HUES64 (cell line): ENCODE results near the gene OR52K1.

Source experiments
- H3K27ac ChIP-seq: 2 replicates; pipeline ENCODE4 v1.7.0; 2013; ENCODE audit warnings: low read depth, low read length, inconsistent platforms
- H3K27me3 ChIP-seq: 2 replicates; pipeline ENCODE4 v1.6.1; 2013; ENCODE audit warnings: mild to moderate bottlenecking, low read length; ENCODE audit not compliant: insufficient read depth
- H3K36me3 ChIP-seq: 2 replicates; pipeline ENCODE4 v1.6.1; 2013; ENCODE audit warnings: mild to moderate bottlenecking, low read length; ENCODE audit not compliant: insufficient read depth
- H3K4me1 ChIP-seq: 2 replicates; pipeline ENCODE4 v1.6.1; 2013; ENCODE audit warnings: mild to moderate bottlenecking, low read length, moderate library complexity; ENCODE audit not compliant: insufficient read depth
- H3K4me3 ChIP-seq: 2 replicates; pipeline ENCODE4 v1.5.1; 2013; ENCODE audit warnings: mild to moderate bottlenecking, low read length, moderate library complexity
- H3K9ac ChIP-seq: 2 replicates; pipeline ENCODE4 v1.6.1; 2013; ENCODE audit warnings: mild to moderate bottlenecking, low read depth, low read length
- H3K9me3 ChIP-seq: 2 replicates; pipeline ENCODE4 v1.6.1; 2013; ENCODE audit warnings: low read depth, low read length; ENCODE audit not compliant: insufficient read depth
- WGBS: fragments of 150-250, 120-280 bp; methylation state at CpG from one replicate; pipeline ENCODE4 v1.1.7; 2013; ENCODE audit warnings: missing lambda C conversion rate; 5-methylcytosine and 5-hydroxymethylcytosine counted together

The OR52K1 gene

GRCh38 chr11:4491878-4492606, 9.6 kb downstream of the OR52K1 start:
- no peaks in the 10 kb centered on the region for H3K4me1 ChIP-seq
- 91% methylated on average over 4 of the region's 4 CpGs for WGBS

GRCh38 chr11:4493480-4493818, 11.0 kb downstream of the OR52K1 start:
- no peak overlapping the region for H3K9ac ChIP-seq
- H3K36me3 ChIP-seq, result no peaks in the 10 kb centered on the region
- WGBS, result 88% methylated on average over 3 of the region's 5 CpGs
- no peaks in the 10 kb centered on the region for H3K4me1 ChIP-seq
- no peaks in the 10 kb centered on the region for H3K27me3 ChIP-seq
- H3K4me3 ChIP-seq, result no peak overlapping the region
- H3K27ac ChIP-seq, result no peak overlapping the region
- no peaks in the 10 kb centered on the region for H3K9me3 ChIP-seq

More at GRCh38 chr11:4491878-4492606, 9.6 kb downstream of the OR52K1 start:
- no peaks in the 10 kb centered on the region for H3K27me3 ChIP-seq
- H3K9me3 ChIP-seq, result no peaks in the 10 kb centered on the region
- no peak overlapping the region for H3K9ac ChIP-seq
- H3K4me3 ChIP-seq, result no peak overlapping the region
- H3K27ac ChIP-seq, result no peak overlapping the region
- no peaks in the 10 kb centered on the region for H3K36me3 ChIP-seq

GRCh38 chr11:4495487-4495886, 13.0 kb downstream of the OR52K1 start:
- Histone ChIP-seq H3K27ac (no peak overlapping the region), H3K4me3 (no peak overlapping the region), H3K27me3 (no peaks in the 10 kb centered on the region), H3K36me3 (no peaks in the 10 kb centered on the region), H3K9me3 (no peaks in the 10 kb centered on the region), H3K4me1 (no peaks in the 10 kb centered on the region), H3K9ac (no peak overlapping the region)
- WGBS, result 90% methylated on average over 7 of the region's 7 CpGs

DNA sequence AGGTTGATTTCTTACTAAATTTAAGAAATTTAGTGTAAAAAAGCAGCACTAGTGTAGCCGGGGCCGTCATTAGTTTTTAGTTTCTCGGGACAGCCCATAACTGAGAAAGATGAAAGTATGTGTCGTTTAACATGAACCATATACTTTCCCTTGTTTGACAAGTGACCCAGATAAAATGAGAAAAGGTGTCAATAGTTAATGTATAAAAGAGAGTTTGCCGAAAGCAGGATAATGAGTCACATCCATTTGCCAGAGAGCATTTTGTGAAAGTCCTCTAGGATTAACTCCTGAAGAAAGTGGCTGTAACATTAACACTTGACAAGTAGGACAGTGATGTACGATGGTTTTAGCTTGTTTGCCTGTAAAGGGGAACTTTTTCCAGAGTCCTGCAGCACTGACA, 13.5 kb downstream of the OR52K1 start:
- Histone ChIP-seq H3K27ac (no peak overlapping the region), H3K9ac (no peak overlapping the region), H3K4me3 (no peak overlapping the region), H3K36me3 (no peaks in the 10 kb centered on the region), H3K4me1 (no peaks in the 10 kb centered on the region), H3K27me3 (no peaks in the 10 kb centered on the region), H3K9me3 (no peaks in the 10 kb centered on the region)
- WGBS, result 87% methylated on average over 6 of the region's 6 CpGs

- no peaks in the 10 kb centered on the region for H3K4me1 ChIP-seq
- no peak overlapping the region for H3K9ac ChIP-seq
- 92% methylated on average over 15 of the region's 15 CpGs for WGBS
- H3K27me3 ChIP-seq, result no peaks in the 10 kb centered on the region
- H3K9me3 ChIP-seq, result no peaks in the 10 kb centered on the region
- H3K27ac ChIP-seq, result no peak overlapping the region
- no peak overlapping the region for H3K4me3 ChIP-seq
- no peaks in the 10 kb centered on the region for H3K36me3 ChIP-seq
Observed at GRCh38 chr11:4496557-4497248, 14.3 kb downstream of the OR52K1 start.

- 96% methylated on average over 2 of the region's 2 CpGs for WGBS
- Histone ChIP-seq H3K27me3 (no peaks in the 10 kb centered on the region), H3K27ac (no peak overlapping the region), H3K4me3 (no peak overlapping the region), H3K9ac (no peak overlapping the region), H3K4me1 (no peaks in the 10 kb centered on the region), H3K36me3 (no peaks in the 10 kb centered on the region), H3K9me3 (no peaks in the 10 kb centered on the region)
Observed at GRCh38 chr11:4508886-4509285, 26.4 kb downstream of the OR52K1 start.

GRCh38 chr11:4511282-4512245, 29.1 kb downstream of the OR52K1 start:
- Histone ChIP-seq H3K9ac (no peak overlapping the region), H3K36me3 (no peaks in the 10 kb centered on the region), H3K4me3 (no peak overlapping the region), H3K27ac (no peak overlapping the region), H3K4me1 (no peaks in the 10 kb centered on the region), H3K27me3 (no peaks in the 10 kb centered on the region), H3K9me3 (no peaks in the 10 kb centered on the region)
- 94% methylated on average over 5 of the region's 5 CpGs for WGBS

DNA sequence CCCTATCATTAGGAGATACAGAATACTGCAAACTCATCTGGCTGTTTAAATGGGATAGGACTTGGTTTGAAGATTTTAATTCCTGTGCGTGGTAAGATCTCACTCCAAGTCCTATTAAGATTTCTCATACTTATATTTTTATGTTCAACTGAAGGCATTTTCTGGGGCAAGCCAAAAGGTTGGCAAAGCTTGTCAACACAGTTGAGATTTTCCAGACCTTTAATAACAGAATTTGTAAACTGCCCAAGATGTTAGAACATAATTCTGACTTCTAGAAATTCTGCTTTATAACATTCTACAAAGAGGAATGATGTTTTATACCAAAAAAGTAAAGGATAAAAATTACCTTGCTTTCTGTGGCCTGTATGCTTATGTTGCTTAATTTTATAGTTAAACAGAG, 31.8 kb downstream of the OR52K1 start:
- Histone ChIP-seq H3K36me3 (no peaks in the 10 kb centered on the region), H3K27me3 (no peaks in the 10 kb centered on the region), H3K9ac (no peak overlapping the region), H3K9me3 (no peaks in the 10 kb centered on the region), H3K4me3 (no peak overlapping the region), H3K4me1 (no peaks in the 10 kb centered on the region), H3K27ac (no peak overlapping the region)
- no CpG with 5 or more reads among the region's 1 CpG for WGBS

DNA sequence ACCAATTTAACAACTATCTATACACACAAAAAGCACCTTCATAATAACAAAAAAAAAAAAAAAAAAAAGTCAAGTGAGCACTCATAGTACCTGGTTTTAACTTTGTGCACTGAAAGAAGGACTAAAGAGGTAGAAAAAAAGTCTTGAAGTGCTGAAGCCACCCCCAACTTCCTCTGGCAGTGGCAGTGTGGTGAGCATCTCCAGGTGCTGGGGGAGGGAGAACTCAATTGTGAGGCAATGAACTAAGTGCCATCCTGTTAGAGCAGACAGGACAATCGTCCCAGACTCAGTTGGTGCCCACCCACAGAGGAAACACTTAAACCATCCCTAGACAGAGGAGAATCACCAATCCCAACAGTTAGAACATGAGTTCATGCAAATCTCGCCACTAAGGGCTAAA, 39.9 kb downstream of the OR52K1 start:
- Histone ChIP-seq H3K9ac (no peak overlapping the region), H3K4me3 (no peak overlapping the region), H3K4me1 (no peaks in the 10 kb centered on the region), H3K27ac (no peak overlapping the region), H3K36me3 (no peaks in the 10 kb centered on the region), H3K27me3 (no peaks in the 10 kb centered on the region), H3K9me3 (no peaks in the 10 kb centered on the region)
- 70% methylated on average over 2 of the region's 2 CpGs for WGBS

DNA sequence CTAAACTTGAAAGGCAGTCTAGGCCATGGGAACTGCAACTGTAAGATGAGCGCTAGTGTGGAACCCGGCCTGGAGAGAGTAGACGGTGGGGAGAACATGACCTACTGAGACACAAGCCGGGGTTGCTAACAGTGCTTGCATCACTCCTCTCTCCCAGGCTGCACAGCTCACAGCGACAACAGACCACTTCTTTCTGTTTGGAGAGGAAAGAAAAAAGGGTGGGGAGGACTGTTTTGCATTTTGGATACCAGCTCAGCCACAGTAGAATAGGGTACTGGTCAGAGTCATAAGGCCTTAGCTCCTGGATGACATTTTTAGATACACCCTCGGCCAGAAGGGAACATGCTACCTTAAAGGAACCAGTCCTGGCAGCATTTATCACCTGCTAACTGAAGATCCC, 40.3 kb downstream of the OR52K1 start:
- H3K36me3 ChIP-seq, result no peaks in the 10 kb centered on the region

GRCh38 chr11:4523666-4524065, 41.2 kb downstream of the OR52K1 start:
- H3K4me1 ChIP-seq, result no peaks in the 10 kb centered on the region
- 100% methylated on average over 1 of the region's 1 CpG for WGBS
- H3K9me3 ChIP-seq, result no peaks in the 10 kb centered on the region
- no peak overlapping the region for H3K4me3 ChIP-seq
- no peak overlapping the region for H3K9ac ChIP-seq
- H3K27ac ChIP-seq, result no peak overlapping the region
- no peaks in the 10 kb centered on the region for H3K27me3 ChIP-seq
- H3K36me3 ChIP-seq, result no peaks in the 10 kb centered on the region

More for the DNA sequence above, 40.3 kb downstream of the OR52K1 start:
- Histone ChIP-seq H3K27ac (no peak overlapping the region), H3K4me3 (no peak overlapping the region), H3K9ac (no peak overlapping the region), H3K27me3 (no peaks in the 10 kb centered on the region), H3K4me1 (no peaks in the 10 kb centered on the region), H3K9me3 (no peaks in the 10 kb centered on the region)
- 93% methylated on average over 6 of the region's 6 CpGs for WGBS
